ENCODE results near the gene SERPINE2.

The SERPINE2 gene

GRCh38 chr2:223972656-223973102 is 66.4 kb downstream of the SERPINE2 start:
- DNase-seq, result no peak
- no peak overlapping the region for H3K27ac Mint-ChIP-seq
- peaks cover 10% of the 10 kb centered on the region for H3K36me3 Mint-ChIP-seq (ENCODE audit: insufficient read depth)
- peaks cover 3 to 8% of the 10 kb centered on the region in 2 donors for H3K4me1 Mint-ChIP-seq (ENCODE audit: low read depth in 2 of 2)
- no peak overlapping the region for H3K4me3 Mint-ChIP-seq
- no peaks in the 10 kb centered on the region for H3K9me3 Mint-ChIP-seq
- no peak for ATAC-seq (replicated peaks)
- no peaks in the 10 kb centered on the region for H3K27me3 Mint-ChIP-seq

- Mint-ChIP-seq H3K4me1 (ENCODE audit: low read depth in 2 of 2) (peaks cover 3 to 8% of the 10 kb centered on the region in 2 donors), H3K27me3 (no peaks in the 10 kb centered on the region)
These were observed 67.4 kb downstream of the SERPINE2 start for GRCh38 chr2:223971731-223972130.

GRCh38 chr2:223970343-223971128 is 68.5 kb downstream of the SERPINE2 start:
- ATAC-seq (replicated peaks) (peak; percentile 66), DNase-seq (peak; percentile 58 to 70 (median 64))
- H3K4me3 Mint-ChIP-seq, result no peak overlapping the region
- no peak overlapping the region for H3K27ac Mint-ChIP-seq
- H3K27me3 Mint-ChIP-seq, result no peaks in the 10 kb centered on the region
- peaks cover 32% of the 10 kb centered on the region for H3K36me3 Mint-ChIP-seq (ENCODE audit: insufficient read depth)
- no peaks in the 10 kb centered on the region for H3K9me3 Mint-ChIP-seq
- peaks cover 3 to 8% of the 10 kb centered on the region in 2 donors for H3K4me1 Mint-ChIP-seq (ENCODE audit: low read depth in 2 of 2)

More at GRCh38 chr2:223971731-223972130, 67.4 kb downstream of the SERPINE2 start:
- Mint-ChIP-seq H3K4me3 (no peak overlapping the region), H3K36me3 (ENCODE audit: insufficient read depth) (peaks cover 20% of the 10 kb centered on the region), H3K9me3 (no peaks in the 10 kb centered on the region), H3K27ac (no peak overlapping the region)
- DNase-seq, result no peak
- ATAC-seq (replicated peaks), result no peak

GRCh38 chr2:223969856-223970255 is 69.2 kb downstream of the SERPINE2 start:
- H3K4me1 Mint-ChIP-seq (ENCODE audit: low read depth in 2 of 2), result peaks cover 3 to 8% of the 10 kb centered on the region in 2 donors
- no peak for DNase-seq
- H3K4me3 Mint-ChIP-seq, result no peak overlapping the region
- H3K9me3 Mint-ChIP-seq, result no peaks in the 10 kb centered on the region
- ATAC-seq (replicated peaks), result no peak
- H3K27me3 Mint-ChIP-seq, result no peaks in the 10 kb centered on the region
- peaks cover 39% of the 10 kb centered on the region for H3K36me3 Mint-ChIP-seq (ENCODE audit: insufficient read depth)
- H3K27ac Mint-ChIP-seq, result no peak overlapping the region

- DNase-seq, result no peak
- H3K36me3 Mint-ChIP-seq (ENCODE audit: insufficient read depth), result peaks cover 43% of the 10 kb centered on the region
These were observed 69.8 kb downstream of the SERPINE2 start for GRCh38 chr2:223969315-223969714.

GRCh38 chr2:223967981-223968380 is 71.1 kb downstream of the SERPINE2 start:
- DNase-seq, result no peak
- H3K36me3 Mint-ChIP-seq (ENCODE audit: insufficient read depth), result peaks cover 50% of the 10 kb centered on the region
- ATAC-seq (replicated peaks), result no peak

More at GRCh38 chr2:223969315-223969714, 69.8 kb downstream of the SERPINE2 start:
- Mint-ChIP-seq H3K27ac (no peak overlapping the region), H3K27me3 (no peaks in the 10 kb centered on the region), H3K4me1 (ENCODE audit: low read depth in 2 of 2) (peaks cover 3 to 8% of the 10 kb centered on the region in 2 donors), H3K4me3 (no peak overlapping the region), H3K9me3 (no peaks in the 10 kb centered on the region)
- ATAC-seq (replicated peaks), result no peak

GRCh38 chr2:223959688-223960087 is 79.4 kb downstream of the SERPINE2 start:
- Mint-ChIP-seq H3K36me3 (ENCODE audit: insufficient read depth) (peaks cover 30% of the 10 kb centered on the region), H3K9me3 (no peaks in the 10 kb centered on the region), H3K27me3 (no peaks in the 10 kb centered on the region), H3K4me1 (ENCODE audit: low read depth in 2 of 2) (peaks cover 37 to 39% of the 10 kb centered on the region in 2 donors), H3K4me3 (peak overlapping the region; percentile 8 to 98), H3K27ac (peak overlapping the region in 1 of 2 donors; percentile 5)
- ATAC-seq (replicated peaks), result no peak
- DNase-seq, result no peak

More at GRCh38 chr2:223967981-223968380, 71.1 kb downstream of the SERPINE2 start:
- Mint-ChIP-seq H3K4me3 (no peak overlapping the region), H3K27ac (no peak overlapping the region), H3K4me1 (ENCODE audit: low read depth in 2 of 2) (peaks cover 5 to 8% of the 10 kb centered on the region in 2 donors), H3K9me3 (no peaks in the 10 kb centered on the region), H3K27me3 (no peaks in the 10 kb centered on the region)

- no peaks in the 10 kb centered on the region for H3K27me3 Mint-ChIP-seq
- ATAC-seq (replicated peaks), result peak; percentile 99
These were observed 81.8 kb downstream of the SERPINE2 start, which contains the start of gene MRPL44 for GRCh38 chr2:223957092-223957851. TSS of gene MRPL44 (plus strand) at chr2:223957463. CDS start at chr2:223957473, 10 bp downstream.

GRCh38 chr2:223956300-223956699 is 82.8 kb downstream of the SERPINE2 start:
- Mint-ChIP-seq H3K9me3 (no peaks in the 10 kb centered on the region), H3K4me3 (peak overlapping the region; percentile 98 to 99), H3K27ac (peak overlapping the region in 1 of 2 donors; percentile 99), H3K36me3 (ENCODE audit: insufficient read depth) (peaks cover 15% of the 10 kb centered on the region), H3K27me3 (no peaks in the 10 kb centered on the region), H3K4me1 (ENCODE audit: low read depth in 2 of 2) (peaks cover 26 to 27% of the 10 kb centered on the region in 2 donors)
- DNase-seq, result no peak
- no peak for ATAC-seq (replicated peaks)

More at GRCh38 chr2:223957092-223957851, 81.8 kb downstream of the SERPINE2 start, which contains the start of gene MRPL44:
- Mint-ChIP-seq H3K9me3 (no peaks in the 10 kb centered on the region), H3K27ac (peak within 1 kb of the TSS; percentile 96 to 99), H3K36me3 (ENCODE audit: insufficient read depth) (peaks cover 16% of the 10 kb centered on the region), H3K4me1 (ENCODE audit: low read depth in 2 of 2) (peaks cover 35% of the 10 kb centered on the region in 2 donors), H3K4me3 (peak within 1 kb of the TSS; percentile 98 to 99)
- DNase-seq, result peak; percentile 99

GRCh38 chr2:223954401-223954800 is 84.7 kb downstream of the SERPINE2 start:
- DNase-seq (no peak), ATAC-seq (replicated peaks) (no peak)
- Mint-ChIP-seq H3K36me3 (ENCODE audit: insufficient read depth) (peaks cover 7% of the 10 kb centered on the region), H3K4me3 (no peak overlapping the region), H3K9me3 (no peaks in the 10 kb centered on the region), H3K27ac (no peak overlapping the region), H3K27me3 (no peaks in the 10 kb centered on the region), H3K4me1 (ENCODE audit: low read depth in 2 of 2) (peaks cover 7 to 15% of the 10 kb centered on the region in 2 donors)

GRCh38 chr2:223952280-223952968 is 86.7 kb downstream of the SERPINE2 start:
- H3K4me3 Mint-ChIP-seq, result no peak overlapping the region
- H3K4me1 Mint-ChIP-seq (ENCODE audit: low read depth in 2 of 2), result peaks cover under 1 to 18% of the 10 kb centered on the region in 2 donors
- no peak overlapping the region for H3K27ac Mint-ChIP-seq
- H3K27me3 Mint-ChIP-seq, result no peaks in the 10 kb centered on the region
- H3K36me3 Mint-ChIP-seq (ENCODE audit: insufficient read depth), result peaks cover 4% of the 10 kb centered on the region
- no peaks in the 10 kb centered on the region for H3K9me3 Mint-ChIP-seq
- no peak for DNase-seq
- ATAC-seq (replicated peaks), result no peak

GRCh38 chr2:223950448-223951347 is 88.4 kb downstream of the SERPINE2 start:
- no peak overlapping the region for H3K4me3 Mint-ChIP-seq
- H3K27ac Mint-ChIP-seq, result no peak overlapping the region
- ATAC-seq (replicated peaks), result no peak

More at GRCh38 chr2:223950448-223951347, 88.4 kb downstream of the SERPINE2 start:
- DNase-seq, result no peak
- peaks cover 8 to 17% of the 10 kb centered on the region in 2 donors for H3K4me1 Mint-ChIP-seq (ENCODE audit: low read depth in 2 of 2)
- no peaks in the 10 kb centered on the region for H3K36me3 Mint-ChIP-seq (ENCODE audit: insufficient read depth)
- H3K27me3 Mint-ChIP-seq, result no peaks in the 10 kb centered on the region
- H3K9me3 Mint-ChIP-seq, result no peaks in the 10 kb centered on the region
